Thyroid gland (tissue), 4 donors: ENCODE data around the gene AKR1B15.

Experiments used
- CTCF ChIP-seq, 6 experiments: fragments of 200-600 bp in 3 of 6; fragments of 450-650 bp in 3 of 6; sonication (generic) in 3 of 6; IDR thresholded peaks; one replicate each; pipeline ENCODE4 v1.5.1; 2016 to 2019; ENCODE audit warnings: antibody characterized with exemption in 6 of 6, mild to moderate bottlenecking in 2 of 6, inconsistent platforms in 1 of 6, moderate library complexity in 1 of 6
- POLR2A ChIP-seq, 2 donors: fragments of 450-650 bp; IDR thresholded peaks; one replicate each; pipeline ENCODE4 v1.6.1; 2017; ENCODE audit warnings: antibody characterized with exemption in 2 of 2, mild to moderate bottlenecking in 2 of 2, moderate library complexity in 1 of 2

- TF ChIP-seq CTCF (IDR thresholded peaks at IDR 0.05) (no peak), POLR2A (IDR thresholded peaks at IDR 0.05) (no peak)
Measured at GRCh38 chr7:134594877-134595276, 46.0 kb downstream of the AKR1B15 start.
